Measurements from ENCODE around the gene NEK6. TPM values are rescaled to one million over a fixed set of nuclear protein-coding genes. Genes with fewer than 3 reads are reported as not detected.

NEK6 gene
- total RNA-seq, 4 donors from 2014 or later, result 14.1 to 21.9 (median 15.1) TPM

- TF ChIP-seq POLR2AphosphoS5 (IDR thresholded peaks at IDR 0.05), result peak in 1 of 2 donors; percentile 39
- TF ChIP-seq POLR2A (IDR thresholded peaks at IDR 0.05; ENCODE audit: low read depth), result no peak
- no peak for TF ChIP-seq EP300 (IDR thresholded peaks at IDR 0.05)
- TF ChIP-seq, protein P1, sequence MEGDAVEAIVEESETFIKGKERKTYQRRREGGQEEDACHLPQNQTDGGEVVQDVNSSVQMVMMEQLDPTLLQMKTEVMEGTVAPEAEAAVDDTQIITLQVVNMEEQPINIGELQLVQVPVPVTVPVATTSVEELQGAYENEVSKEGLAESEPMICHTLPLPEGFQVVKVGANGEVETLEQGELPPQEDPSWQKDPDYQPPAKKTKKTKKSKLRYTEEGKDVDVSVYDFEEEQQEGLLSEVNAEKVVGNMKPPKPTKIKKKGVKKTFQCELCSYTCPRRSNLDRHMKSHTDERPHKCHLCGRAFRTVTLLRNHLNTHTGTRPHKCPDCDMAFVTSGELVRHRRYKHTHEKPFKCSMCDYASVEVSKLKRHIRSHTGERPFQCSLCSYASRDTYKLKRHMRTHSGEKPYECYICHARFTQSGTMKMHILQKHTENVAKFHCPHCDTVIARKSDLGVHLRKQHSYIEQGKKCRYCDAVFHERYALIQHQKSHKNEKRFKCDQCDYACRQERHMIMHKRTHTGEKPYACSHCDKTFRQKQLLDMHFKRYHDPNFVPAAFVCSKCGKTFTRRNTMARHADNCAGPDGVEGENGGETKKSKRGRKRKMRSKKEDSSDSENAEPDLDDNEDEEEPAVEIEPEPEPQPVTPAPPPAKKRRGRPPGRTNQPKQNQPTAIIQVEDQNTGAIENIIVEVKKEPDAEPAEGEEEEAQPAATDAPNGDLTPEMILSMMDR (IDR thresholded peaks at IDR 0.05), result no peak
- Histone ChIP-seq H3K9me3 (no peaks in the 10 kb centered on the region), H3K4me1 (peaks cover 73 to 100% (median 99%) of the 10 kb centered on the region in 4 donors), H3K27ac (replicated peaks in 1 of 4) (peak overlapping the region; percentile 80 to 87 (median 83)), H3K27me3 (no peaks in the 10 kb centered on the region), H3K36me3 (no peaks in the 10 kb centered on the region), H3K4me3 (no peak overlapping the region)
- WGBS, result 63% methylated on average over 18 of the region's 20 CpGs
- intact Hi-C loops (cut with DNase I), result no loop called here
- DNase-seq (ENCODE audit: extremely low spot score), result no peak
Observed at GRCh38 chr9:124282442-124283227, 24.9 kb downstream of the NEK6 start.

DNA sequence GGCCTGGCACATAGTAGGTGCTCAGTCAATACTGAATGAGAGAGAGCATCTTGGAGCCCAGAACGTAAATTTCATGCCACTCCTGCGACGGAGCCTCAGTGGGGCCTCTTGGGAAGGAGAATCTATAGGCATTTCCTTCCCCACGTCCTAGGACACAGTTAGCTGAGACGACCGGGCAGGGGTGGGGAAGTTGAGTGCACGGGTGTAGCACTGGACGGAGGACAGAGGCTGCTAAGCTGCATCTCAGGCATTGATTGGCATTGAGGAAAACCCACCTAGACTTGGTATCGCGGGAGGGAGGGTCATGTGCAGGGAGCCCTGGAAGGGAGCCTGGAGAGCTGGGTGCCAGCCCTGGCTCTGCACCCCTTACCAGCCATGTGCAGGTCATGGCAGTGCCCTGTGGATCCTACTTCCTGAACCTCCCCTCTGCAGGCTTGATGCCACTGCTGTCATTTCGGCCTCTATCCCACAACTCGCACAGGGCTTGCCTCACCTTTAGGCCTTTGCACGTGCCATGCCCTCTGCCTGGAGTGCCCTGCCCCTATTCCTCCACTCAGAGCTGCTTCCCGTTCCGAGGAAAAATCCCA, 25.6 kb downstream of the NEK6 start:
- Histone ChIP-seq H3K36me3 (no peaks in the 10 kb centered on the region), H3K27ac (replicated peaks in 1 of 4) (peak overlapping the region; percentile 80 to 87 (median 83)), H3K4me1 (peaks cover 71 to 100% (median 99%) of the 10 kb centered on the region in 4 donors), H3K9me3 (no peaks in the 10 kb centered on the region), H3K4me3 (no peak overlapping the region), H3K27me3 (no peaks in the 10 kb centered on the region)
- intact Hi-C loops (cut with DNase I), result no loop called here
- TF ChIP-seq, protein P1 (IDR thresholded peaks at IDR 0.05), result no peak
- TF ChIP-seq EP300 (IDR thresholded peaks at IDR 0.05) (no peak), POLR2A (IDR thresholded peaks at IDR 0.05; ENCODE audit: low read depth) (no peak), POLR2AphosphoS5 (IDR thresholded peaks at IDR 0.05) (no peak)
- WGBS, result 69% methylated on average over 15 of the region's 15 CpGs
- DNase-seq (ENCODE audit: extremely low spot score), result no peak

DNA sequence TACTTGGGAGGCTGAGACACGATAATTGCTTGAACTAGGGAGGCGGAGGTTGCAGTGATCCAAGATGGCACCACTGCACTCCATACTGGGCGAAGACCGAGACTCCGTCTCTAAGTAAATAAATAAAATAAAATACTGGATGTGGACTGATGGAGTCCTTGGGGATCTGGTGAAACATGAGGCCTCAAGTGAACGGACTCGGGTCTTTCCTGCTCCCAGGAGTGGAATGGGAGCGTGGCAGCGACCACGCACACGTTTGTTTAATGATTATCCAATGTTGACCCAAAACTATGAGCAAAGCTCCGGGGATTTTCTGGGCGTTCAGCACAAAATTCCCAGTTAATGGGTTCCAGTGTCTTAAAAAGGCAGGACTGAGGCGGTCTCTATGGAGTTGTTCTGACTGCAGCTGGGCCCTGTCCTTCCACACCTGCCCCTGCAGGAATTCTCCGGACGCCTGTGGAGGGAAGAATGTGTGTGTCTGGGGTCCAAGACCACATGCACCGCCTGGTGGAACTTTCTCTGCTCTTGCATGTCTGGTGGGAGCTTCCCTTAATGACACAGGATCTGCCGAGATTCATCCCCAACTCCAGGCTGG, 26.6 kb downstream of the NEK6 start:
- no peak overlapping the region for H3K4me3 ChIP-seq
- whole genome bisulfite sequencing, result 77% methylated on average over 18 of the region's 18 CpGs
- peaks cover 0 to 2% (median 0%) of the 10 kb centered on the region in 4 donors for H3K36me3 ChIP-seq
- H3K27me3 ChIP-seq, result no peaks in the 10 kb centered on the region
- peaks cover 61 to 98% (median 96%) of the 10 kb centered on the region in 4 donors for H3K4me1 ChIP-seq
- TF ChIP-seq, protein P1 (IDR thresholded peaks at IDR 0.05), result no peak
- TF ChIP-seq POLR2AphosphoS5 (IDR thresholded peaks at IDR 0.05), result no peak
- TF ChIP-seq EP300 (IDR thresholded peaks at IDR 0.05), result no peak
- no peak for TF ChIP-seq POLR2A (IDR thresholded peaks at IDR 0.05; ENCODE audit: low read depth)
- no peaks in the 10 kb centered on the region for H3K9me3 ChIP-seq
- intact Hi-C loops (cut with DNase I), result no loop called here
- peak overlapping the region; percentile 80 to 87 (median 83) for H3K27ac ChIP-seq (replicated peaks in 1 of 4)
- no peak for DNase-seq (ENCODE audit: extremely low spot score)

GRCh38 chr9:124284940-124285441, 27.2 kb downstream of the NEK6 start:
- Histone ChIP-seq H3K36me3 (peaks cover 0 to 6% (median 0%) of the 10 kb centered on the region in 4 donors), H3K27me3 (no peaks in the 10 kb centered on the region), H3K9me3 (no peaks in the 10 kb centered on the region), H3K4me1 (peaks cover 59 to 98% (median 96%) of the 10 kb centered on the region in 4 donors), H3K27ac (replicated peaks in 1 of 4) (peak overlapping the region; percentile 80 to 87 (median 83)), H3K4me3 (no peak overlapping the region)
- TF ChIP-seq EP300 (IDR thresholded peaks at IDR 0.05) (no peak), POLR2AphosphoS5 (IDR thresholded peaks at IDR 0.05) (peak; percentile 12 to 39)
- TF ChIP-seq, protein P1 (IDR thresholded peaks at IDR 0.05), result no peak
- intact Hi-C loops (cut with DNase I), result no loop called here
- DNase-seq (ENCODE audit: extremely low spot score), result no peak
- 65% methylated on average over 18 of the region's 18 CpGs for WGBS

Measured in esophagus muscularis mucosa (tissue), 4 donors.